ENCODE results near the gene DHRS9.

Gene DHRS9

GRCh38 chr2:169065864-169066517, 3.4 kb upstream of the DHRS9 start:
- no peaks in the 10 kb centered on the region for H3K9me3 ChIP-seq (ENCODE audit: control insufficient read depth in 2 of 2, low read length in 2 of 2)
- H3K4me3 ChIP-seq (ENCODE audit: low read length in 2 of 2): no peak overlapping the region
- no peaks in the 10 kb centered on the region for H3K27me3 ChIP-seq (ENCODE audit: control insufficient read depth in 1 of 2, insufficient read depth in 2 of 2, low read length in 2 of 2)
- H3K9ac ChIP-seq (ENCODE audit: low read length in 2 of 2): no peak overlapping the region
- no peaks in the 10 kb centered on the region for H3K4me1 ChIP-seq (ENCODE audit: control insufficient read depth, insufficient read depth, low read length)
- no peak overlapping the region for H3K27ac ChIP-seq (ENCODE audit: low read length)
- H3K36me3 ChIP-seq (ENCODE audit: control insufficient read depth in 2 of 2, insufficient read depth in 2 of 2, low read length in 2 of 2): no peaks in the 10 kb centered on the region

- Histone ChIP-seq H3K9ac (ENCODE audit: low read length in 2 of 2) (no peak overlapping the region), H3K36me3 (ENCODE audit: control insufficient read depth in 2 of 2, insufficient read depth in 2 of 2, low read length in 2 of 2) (no peaks in the 10 kb centered on the region), H3K27ac (ENCODE audit: low read length) (no peak overlapping the region), H3K4me1 (ENCODE audit: control insufficient read depth, insufficient read depth, low read length) (no peaks in the 10 kb centered on the region), H3K4me3 (ENCODE audit: low read length in 2 of 2) (no peak overlapping the region), H3K9me3 (ENCODE audit: control insufficient read depth in 2 of 2, low read length in 2 of 2) (no peaks in the 10 kb centered on the region), H3K27me3 (ENCODE audit: control insufficient read depth in 1 of 2, insufficient read depth in 2 of 2, low read length in 2 of 2) (no peaks in the 10 kb centered on the region)
Observed at GRCh38 chr2:169066897-169067296, 2.5 kb upstream of the DHRS9 start.

DNA sequence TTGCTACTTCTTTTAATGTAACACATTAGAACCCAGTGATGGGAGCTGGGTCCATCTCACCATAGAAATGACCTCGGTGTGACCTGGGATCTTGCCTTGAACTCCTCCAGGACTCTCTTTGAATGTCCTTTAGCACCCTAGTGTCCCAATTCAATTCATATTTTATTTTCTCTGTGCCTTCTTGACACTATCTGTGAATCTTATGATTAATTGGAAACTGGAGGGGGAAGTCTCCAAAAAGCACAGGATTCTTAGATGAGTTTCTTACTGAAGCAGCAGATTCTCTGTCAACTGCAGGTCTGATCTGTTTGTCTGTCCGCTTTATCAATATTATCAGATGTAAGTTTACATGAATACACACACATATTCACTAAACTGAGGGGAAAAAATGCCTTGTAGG, 470 bp downstream of the DHRS9 start:
- H3K36me3 ChIP-seq (ENCODE audit: control insufficient read depth in 2 of 2, insufficient read depth in 2 of 2, low read length in 2 of 2): no peaks in the 10 kb centered on the region
- no peaks in the 10 kb centered on the region for H3K27me3 ChIP-seq (ENCODE audit: control insufficient read depth in 1 of 2, insufficient read depth in 2 of 2, low read length in 2 of 2)
- H3K4me3 ChIP-seq (ENCODE audit: low read length in 2 of 2): no peak overlapping the region
- H3K27ac ChIP-seq (ENCODE audit: low read length): no peak overlapping the region
- H3K4me1 ChIP-seq (ENCODE audit: control insufficient read depth, insufficient read depth, low read length): no peaks in the 10 kb centered on the region
- no peak overlapping the region for H3K9ac ChIP-seq (ENCODE audit: low read length in 2 of 2)
- no peaks in the 10 kb centered on the region for H3K9me3 ChIP-seq (ENCODE audit: control insufficient read depth in 2 of 2, low read length in 2 of 2)

GRCh38 chr2:169071455-169071854, 2.1 kb downstream of the DHRS9 start:
- no peaks in the 10 kb centered on the region for H3K4me1 ChIP-seq (ENCODE audit: control insufficient read depth, insufficient read depth, low read length)
- no peak overlapping the region for H3K4me3 ChIP-seq (ENCODE audit: low read length in 2 of 2)
- H3K9ac ChIP-seq (ENCODE audit: low read length in 2 of 2): no peak overlapping the region
- H3K36me3 ChIP-seq (ENCODE audit: control insufficient read depth in 2 of 2, insufficient read depth in 2 of 2, low read length in 2 of 2): no peaks in the 10 kb centered on the region
- no peaks in the 10 kb centered on the region for H3K9me3 ChIP-seq (ENCODE audit: control insufficient read depth in 2 of 2, low read length in 2 of 2)
- no peaks in the 10 kb centered on the region for H3K27me3 ChIP-seq (ENCODE audit: control insufficient read depth in 1 of 2, insufficient read depth in 2 of 2, low read length in 2 of 2)
- no peak overlapping the region for H3K27ac ChIP-seq (ENCODE audit: low read length)

- Histone ChIP-seq H3K9ac (ENCODE audit: low read length in 2 of 2) (no peak overlapping the region), H3K27ac (ENCODE audit: low read length) (no peak overlapping the region), H3K27me3 (ENCODE audit: control insufficient read depth in 1 of 2, insufficient read depth in 2 of 2, low read length in 2 of 2) (no peaks in the 10 kb centered on the region), H3K9me3 (ENCODE audit: control insufficient read depth in 2 of 2, low read length in 2 of 2) (no peaks in the 10 kb centered on the region), H3K4me1 (ENCODE audit: control insufficient read depth, insufficient read depth, low read length) (no peaks in the 10 kb centered on the region), H3K36me3 (ENCODE audit: control insufficient read depth in 2 of 2, insufficient read depth in 2 of 2, low read length in 2 of 2) (no peaks in the 10 kb centered on the region), H3K4me3 (ENCODE audit: low read length in 2 of 2) (no peak overlapping the region)
Observed at GRCh38 chr2:169072163-169072925, 3.0 kb downstream of the DHRS9 start.

DNA sequence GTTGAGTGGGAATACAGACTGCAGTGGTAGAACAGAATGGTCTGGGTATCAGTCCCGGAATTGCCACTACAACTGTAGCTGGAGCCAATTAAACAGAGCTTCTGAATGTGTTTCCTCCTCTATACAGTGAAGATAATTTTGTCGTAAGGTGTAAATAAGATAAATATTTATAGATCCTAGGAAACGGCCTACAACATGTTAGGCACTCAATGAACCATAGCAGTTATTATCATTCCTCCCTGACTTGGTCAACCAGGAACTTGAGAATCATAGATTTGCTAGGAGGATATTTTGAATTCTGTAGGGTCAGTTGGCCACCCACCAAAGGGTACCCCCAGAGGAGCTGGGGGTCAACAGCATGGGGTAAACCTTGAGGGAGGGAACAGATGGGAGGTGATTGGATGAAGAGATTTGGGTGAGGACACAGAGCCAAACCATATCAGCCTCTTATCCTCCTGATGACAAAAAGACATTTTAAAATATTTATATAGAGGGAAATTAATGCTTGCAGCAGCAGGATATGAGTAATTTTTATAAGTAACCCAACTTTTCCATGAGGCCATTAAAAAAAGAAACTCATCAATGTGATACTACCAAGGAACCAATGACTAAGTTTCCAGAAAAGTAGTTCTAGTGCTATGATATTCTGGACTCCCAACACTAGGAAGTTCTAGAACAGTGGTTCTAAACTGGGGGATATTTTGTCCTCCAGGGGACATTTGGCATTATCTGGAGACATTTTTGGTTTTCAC, 4.0 kb downstream of the DHRS9 start:
- no peaks in the 10 kb centered on the region for H3K36me3 ChIP-seq (ENCODE audit: control insufficient read depth in 2 of 2, insufficient read depth in 2 of 2, low read length in 2 of 2)
- H3K27me3 ChIP-seq (ENCODE audit: control insufficient read depth in 1 of 2, insufficient read depth in 2 of 2, low read length in 2 of 2): no peaks in the 10 kb centered on the region
- no peak overlapping the region for H3K9ac ChIP-seq (ENCODE audit: low read length in 2 of 2)
- H3K4me1 ChIP-seq (ENCODE audit: control insufficient read depth, insufficient read depth, low read length): no peaks in the 10 kb centered on the region
- H3K4me3 ChIP-seq (ENCODE audit: low read length in 2 of 2): no peak overlapping the region
- H3K9me3 ChIP-seq (ENCODE audit: control insufficient read depth in 2 of 2, low read length in 2 of 2): no peaks in the 10 kb centered on the region
- H3K27ac ChIP-seq (ENCODE audit: low read length): no peak overlapping the region

DNA sequence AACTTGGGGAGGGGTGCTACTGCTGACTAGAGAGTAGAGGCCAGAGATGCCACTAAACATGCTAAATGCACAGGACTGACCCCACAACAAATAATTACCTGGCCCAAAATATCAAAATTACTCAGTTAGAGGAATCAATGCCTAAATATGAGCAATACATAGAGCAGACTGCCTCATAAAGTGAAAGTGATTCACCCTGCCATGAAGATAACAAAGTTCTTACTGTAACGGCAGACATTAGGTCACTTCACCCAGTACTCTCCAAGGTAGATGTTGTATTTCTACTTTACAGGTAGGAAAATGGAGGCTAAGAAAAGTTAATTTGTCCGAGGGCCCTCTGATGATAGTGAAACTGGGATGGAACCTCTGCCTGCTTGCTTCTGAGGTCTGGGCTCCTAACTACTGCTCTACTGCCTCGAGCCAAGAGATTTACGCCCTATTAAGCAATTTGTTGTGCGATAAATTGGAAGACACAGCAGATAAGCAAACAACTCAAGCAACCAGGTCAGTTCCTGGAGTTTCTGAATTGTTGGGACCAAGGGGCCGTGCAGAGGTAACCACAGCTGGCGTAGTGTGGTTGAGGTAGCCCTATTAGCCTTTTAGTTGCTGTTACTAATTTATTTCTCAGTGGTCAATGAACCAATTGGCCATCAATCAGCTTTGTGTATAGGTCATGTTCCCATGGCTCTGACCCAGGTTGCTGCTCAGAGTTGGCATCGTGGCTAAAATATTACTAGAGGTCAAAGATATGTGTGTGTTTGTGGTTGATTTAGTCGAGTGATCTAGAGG, 4.8 kb downstream of the DHRS9 start:
- Histone ChIP-seq H3K27ac (ENCODE audit: low read length) (no peak overlapping the region), H3K9ac (ENCODE audit: low read length in 2 of 2) (no peak overlapping the region), H3K4me3 (ENCODE audit: low read length in 2 of 2) (no peak overlapping the region)

GRCh38 chr2:169077674-169078240, 8.4 kb downstream of the DHRS9 start:
- no peak overlapping the region for H3K27ac ChIP-seq (ENCODE audit: low read length)
- no peak overlapping the region for H3K9ac ChIP-seq (ENCODE audit: low read length in 2 of 2)
- no peaks in the 10 kb centered on the region for H3K4me1 ChIP-seq (ENCODE audit: control insufficient read depth, insufficient read depth, low read length)
- H3K36me3 ChIP-seq (ENCODE audit: control insufficient read depth in 2 of 2, insufficient read depth in 2 of 2, low read length in 2 of 2): no peaks in the 10 kb centered on the region
- no peaks in the 10 kb centered on the region for H3K9me3 ChIP-seq (ENCODE audit: control insufficient read depth in 2 of 2, low read length in 2 of 2)
- H3K27me3 ChIP-seq (ENCODE audit: control insufficient read depth in 1 of 2, insufficient read depth in 2 of 2, low read length in 2 of 2): peaks cover 0 to 3% of the 10 kb centered on the region in 2 donors
- no peak overlapping the region for H3K4me3 ChIP-seq (ENCODE audit: low read length in 2 of 2)

More for the DNA sequence above, 4.8 kb downstream of the DHRS9 start:
- no peaks in the 10 kb centered on the region for H3K36me3 ChIP-seq (ENCODE audit: control insufficient read depth in 2 of 2, insufficient read depth in 2 of 2, low read length in 2 of 2)
- no peaks in the 10 kb centered on the region for H3K4me1 ChIP-seq (ENCODE audit: control insufficient read depth, insufficient read depth, low read length)
- H3K9me3 ChIP-seq (ENCODE audit: control insufficient read depth in 2 of 2, low read length in 2 of 2): no peaks in the 10 kb centered on the region
- no peaks in the 10 kb centered on the region for H3K27me3 ChIP-seq (ENCODE audit: control insufficient read depth in 1 of 2, insufficient read depth in 2 of 2, low read length in 2 of 2)

DNA sequence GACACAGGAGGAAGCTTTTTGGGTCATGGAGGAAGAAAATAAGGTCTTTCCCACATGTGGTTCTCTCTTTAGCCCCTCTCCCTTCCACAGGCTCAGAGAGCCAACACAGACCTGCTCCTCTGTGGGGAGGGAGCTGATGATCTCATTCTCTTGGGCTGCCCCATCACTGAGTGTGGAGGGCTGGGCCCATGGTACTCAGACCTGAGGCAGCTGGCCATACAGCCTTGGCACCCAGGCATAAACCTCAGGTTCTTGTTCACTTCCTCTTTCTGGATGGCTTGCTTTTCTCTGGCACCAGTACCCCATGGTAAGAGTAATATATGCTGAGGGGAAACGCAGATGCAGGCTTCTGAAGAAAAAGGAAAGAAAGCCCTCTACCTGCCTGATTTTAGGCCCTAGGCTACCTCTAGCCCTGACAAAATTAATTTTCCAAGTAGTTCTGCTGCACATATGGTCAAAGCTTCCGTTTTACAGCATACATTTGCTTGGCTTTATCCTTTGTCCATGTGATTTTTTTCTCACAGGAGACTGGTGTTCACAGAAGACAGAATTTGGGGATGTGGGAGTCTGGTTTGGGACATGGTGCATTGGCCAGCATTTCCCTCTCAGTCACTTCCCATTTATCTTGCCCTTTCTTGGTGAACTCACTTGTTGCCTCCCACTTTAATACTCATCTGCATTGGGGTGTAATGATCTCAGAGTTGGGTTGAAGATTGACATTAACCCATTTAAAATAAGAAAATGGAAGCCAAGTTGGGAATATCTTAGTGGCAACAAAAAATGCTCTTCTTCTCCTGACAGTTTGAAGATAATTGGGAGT, 11.1 kb downstream of the DHRS9 start:
- Histone ChIP-seq H3K4me1 (ENCODE audit: control insufficient read depth, insufficient read depth, low read length) (no peaks in the 10 kb centered on the region), H3K27me3 (ENCODE audit: control insufficient read depth in 1 of 2, insufficient read depth in 2 of 2, low read length in 2 of 2) (peaks cover 0 to 3% of the 10 kb centered on the region in 2 donors), H3K9me3 (ENCODE audit: control insufficient read depth in 2 of 2, low read length in 2 of 2) (no peaks in the 10 kb centered on the region), H3K4me3 (ENCODE audit: low read length in 2 of 2) (no peak overlapping the region), H3K27ac (ENCODE audit: low read length) (no peak overlapping the region), H3K9ac (ENCODE audit: low read length in 2 of 2) (no peak overlapping the region), H3K36me3 (ENCODE audit: control insufficient read depth in 2 of 2, insufficient read depth in 2 of 2, low read length in 2 of 2) (no peaks in the 10 kb centered on the region)

Measured in stomach smooth muscle (tissue), 2 donors.